Measurements from ENCODE around the gene STK36.
A peak's percentile ranks its signal among the peaks of the same experiment; 100 is the strongest.

Gene STK36

DNA sequence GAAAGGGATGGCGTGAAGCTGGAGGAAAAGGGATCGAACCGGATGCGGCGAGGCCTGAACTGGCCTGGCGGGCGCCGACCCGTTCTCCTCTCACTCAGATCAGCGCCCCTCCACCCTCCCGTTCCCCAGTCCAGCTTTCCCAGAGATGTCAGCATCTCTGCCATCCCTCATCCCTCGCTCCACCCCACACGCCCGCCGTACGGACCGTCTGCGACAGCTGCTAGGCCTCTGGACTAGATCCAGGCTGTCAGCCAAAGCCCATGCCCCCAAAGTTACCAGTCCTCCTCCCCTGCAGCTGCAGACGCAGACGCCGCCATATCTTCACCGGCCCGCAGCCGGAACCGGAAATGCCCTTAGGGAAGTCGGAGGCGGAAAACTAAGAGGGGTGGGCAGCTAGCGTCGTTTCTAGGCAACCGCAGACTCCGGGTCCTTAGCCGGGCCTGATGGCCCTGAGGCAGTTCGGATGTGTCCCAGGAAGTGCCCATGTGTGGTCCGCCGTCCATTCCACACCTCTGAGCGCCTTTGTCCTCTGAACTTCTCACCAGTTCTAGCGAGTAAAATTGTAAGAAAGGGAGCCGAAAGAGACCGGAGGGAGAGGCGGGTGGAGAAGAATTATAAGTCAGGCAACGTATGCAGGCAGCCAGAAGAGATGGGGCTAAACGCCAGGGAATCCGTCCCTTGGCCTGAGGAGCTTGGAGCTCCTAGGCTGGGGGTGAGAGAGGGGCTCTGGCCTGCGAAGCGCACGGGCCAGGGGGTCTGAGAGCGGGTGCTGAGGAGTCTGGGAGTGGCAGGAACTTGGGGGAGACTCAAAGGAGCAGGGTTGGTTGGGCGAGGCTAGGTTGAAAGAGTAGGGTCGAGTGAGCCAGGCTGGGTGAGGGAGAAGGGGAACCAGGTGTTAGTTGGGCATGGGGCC is at the start of gene STK36, which contains the start of gene RNF25:
TSS of gene STK36 (plus strand) at position 433 of the 913 bp plus-strand sequence. CDS start 744 bp downstream, outside the sequence.
TSS of gene RNF25 (minus strand) at position 349 of the 913 bp plus-strand sequence. CDS start at position 317, 32 bp downstream.
- DNase-seq (ENCODE audit: low read depth) = peak; percentile 87

DNA sequence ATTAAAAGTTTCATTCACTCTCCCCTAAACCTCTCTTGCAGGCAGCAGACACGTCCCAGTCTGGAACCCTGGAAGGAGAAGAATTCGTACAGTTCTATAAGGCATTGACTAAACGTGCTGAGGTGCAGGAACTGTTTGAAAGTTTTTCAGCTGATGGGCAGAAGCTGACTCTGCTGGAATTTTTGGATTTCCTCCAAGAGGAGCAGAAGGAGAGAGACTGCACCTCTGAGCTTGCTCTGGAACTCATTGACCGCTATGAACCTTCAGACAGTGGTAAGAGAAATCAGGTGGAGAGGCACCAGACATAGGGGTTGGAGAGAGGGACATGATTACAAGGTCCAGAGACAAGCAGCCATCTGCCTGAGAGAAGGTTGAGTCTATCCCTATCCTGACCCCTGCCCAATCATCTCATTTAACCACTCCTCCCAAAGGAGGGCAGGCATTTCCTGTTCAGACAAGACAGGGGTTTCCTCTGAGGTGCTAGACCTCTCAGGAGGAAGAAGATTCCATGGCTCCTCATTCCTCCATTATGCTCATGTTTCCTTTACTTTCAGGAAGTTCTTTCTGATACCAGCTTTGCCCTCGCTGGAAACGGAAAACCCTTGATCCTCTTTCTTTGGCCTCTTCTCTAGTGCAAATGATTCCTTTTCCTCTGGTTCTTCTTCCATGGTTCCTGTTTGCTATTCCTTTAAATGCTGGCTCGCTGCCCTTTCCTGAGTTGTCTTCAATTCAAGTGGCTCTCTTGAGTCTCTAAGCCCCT is 49.1 kb upstream of the STK36 start:
- DNase-seq (ENCODE audit: low read depth) = peak; percentile 9

GRCh38 chr2:218623366-218623705 is 48.5 kb upstream of the STK36 start:
- DNase-seq (ENCODE audit: low read depth) = no peak

GRCh38 chr2:218626369-218626768 is 45.5 kb upstream of the STK36 start:
- no peak for DNase-seq (ENCODE audit: low read depth)

DNA sequence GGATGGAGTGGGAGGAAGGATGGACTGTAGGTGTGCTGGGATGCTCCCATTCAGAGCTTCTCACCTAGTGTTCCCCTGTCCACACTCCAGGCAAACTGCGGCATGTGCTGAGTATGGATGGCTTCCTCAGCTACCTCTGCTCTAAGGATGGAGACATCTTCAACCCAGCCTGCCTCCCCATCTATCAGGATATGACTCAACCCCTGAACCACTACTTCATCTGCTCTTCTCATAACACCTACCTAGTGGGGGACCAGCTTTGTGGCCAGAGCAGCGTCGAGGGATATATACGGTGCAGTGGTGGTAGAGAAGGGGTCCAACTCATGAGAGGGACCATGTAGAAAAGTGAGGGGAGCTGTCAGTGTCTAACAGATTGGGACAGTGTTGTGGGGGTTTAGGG is 43.9 kb upstream of the STK36 start:
- DNase-seq (ENCODE audit: low read depth) = no peak

- peak; percentile 11 for DNase-seq (ENCODE audit: low read depth)
Measured at GRCh38 chr2:218631837-218632236, 40.0 kb upstream of the STK36 start.

DNA sequence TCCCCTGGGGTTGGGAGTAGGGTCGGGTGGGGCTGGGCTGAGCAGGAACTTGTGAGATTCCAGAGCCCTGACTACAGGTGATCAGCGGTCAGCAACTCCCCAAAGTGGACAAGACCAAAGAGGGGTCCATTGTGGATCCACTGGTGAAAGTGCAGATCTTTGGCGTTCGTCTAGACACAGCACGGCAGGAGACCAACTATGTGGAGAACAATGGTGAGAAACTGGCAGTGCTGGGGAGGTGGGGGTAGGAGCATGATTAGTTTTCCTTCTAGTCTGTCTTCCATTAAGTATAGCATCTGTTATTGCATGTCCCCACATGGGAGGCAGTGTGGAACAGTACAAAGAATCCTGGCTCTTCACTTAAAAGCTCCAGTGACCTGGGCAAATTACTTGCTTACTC is 36.2 kb upstream of the STK36 start:
- no peak for DNase-seq (ENCODE audit: low read depth)

DNA sequence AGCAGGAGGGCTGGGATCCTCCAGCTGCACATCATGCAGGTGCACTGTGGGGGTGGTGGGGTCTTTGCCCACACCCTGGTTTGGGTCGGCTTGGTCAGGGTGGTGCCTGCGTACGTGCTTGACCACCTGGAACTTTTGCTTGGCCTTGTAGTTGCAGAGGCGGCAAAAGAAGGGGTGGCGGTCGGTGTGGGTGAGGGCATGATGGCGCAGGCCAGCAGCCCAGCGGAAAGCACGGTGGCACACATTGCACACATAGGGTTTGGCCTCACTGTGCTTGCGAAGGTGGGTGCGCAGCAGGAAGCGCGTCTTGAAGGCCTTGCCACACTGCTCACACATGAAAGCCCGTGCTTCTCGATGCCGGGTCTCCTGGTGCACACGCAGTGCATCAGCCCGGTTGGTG is 33.5 kb upstream of the STK36 start:
- DNase-seq (ENCODE audit: low read depth) = no peak

GRCh38 chr2:218642121-218642656 is 29.7 kb upstream of the STK36 start:
- DNase-seq (ENCODE audit: low read depth) = no peak

DNA sequence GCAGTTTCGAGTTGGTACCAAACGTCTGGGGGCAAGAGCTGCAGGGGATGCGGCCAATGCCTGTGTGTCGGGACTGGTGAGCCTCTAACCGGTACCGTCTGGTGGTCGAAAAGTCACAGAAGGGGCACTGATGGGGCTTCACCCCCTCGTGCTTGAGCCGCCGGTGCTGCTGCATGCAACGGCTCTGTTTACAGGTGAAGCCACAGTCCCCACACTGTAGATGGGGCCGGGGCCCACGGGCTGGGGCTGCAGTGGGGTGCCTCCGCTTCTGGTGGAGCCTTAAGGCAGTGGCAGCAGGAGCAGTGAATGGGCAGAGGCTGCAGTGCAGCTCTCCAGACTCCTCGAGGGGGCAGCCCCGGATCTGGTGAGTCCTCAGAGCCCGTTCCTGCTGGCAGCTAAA is 29.1 kb upstream of the STK36 start:
- no peak for DNase-seq (ENCODE audit: low read depth)

GRCh38 chr2:218643751-218644310 is 28.1 kb upstream of the STK36 start:
- no peak for DNase-seq (ENCODE audit: low read depth)

DNA sequence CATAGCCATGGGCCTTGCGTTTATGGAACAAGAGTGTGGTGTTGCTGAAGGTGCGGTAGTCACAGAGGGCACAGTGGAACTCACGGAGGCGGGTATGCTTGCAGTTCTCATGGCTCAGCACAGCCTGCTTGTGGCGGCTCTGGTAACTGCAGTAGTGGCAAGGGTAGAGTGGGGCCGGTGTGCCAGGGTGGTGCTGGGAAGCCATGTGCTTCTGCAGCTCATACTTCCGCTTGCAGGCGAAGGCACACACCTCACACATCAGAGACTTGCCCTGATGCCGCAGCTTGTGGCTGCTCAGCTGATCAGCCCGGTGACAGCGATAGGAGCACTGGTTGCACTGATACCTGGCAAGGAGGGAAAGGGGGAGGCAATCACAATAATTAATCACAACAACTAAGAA is 27.2 kb upstream of the STK36 start:
- no peak for DNase-seq (ENCODE audit: low read depth)

GRCh38 chr2:218645126-218645525 is 26.8 kb upstream of the STK36 start:
- DNase-seq (ENCODE audit: low read depth) = peak; percentile 12

- peak; percentile 62 for DNase-seq (ENCODE audit: low read depth)
Measured at GRCh38 chr2:218648088-218648786, 23.6 kb upstream of the STK36 start.

DNA sequence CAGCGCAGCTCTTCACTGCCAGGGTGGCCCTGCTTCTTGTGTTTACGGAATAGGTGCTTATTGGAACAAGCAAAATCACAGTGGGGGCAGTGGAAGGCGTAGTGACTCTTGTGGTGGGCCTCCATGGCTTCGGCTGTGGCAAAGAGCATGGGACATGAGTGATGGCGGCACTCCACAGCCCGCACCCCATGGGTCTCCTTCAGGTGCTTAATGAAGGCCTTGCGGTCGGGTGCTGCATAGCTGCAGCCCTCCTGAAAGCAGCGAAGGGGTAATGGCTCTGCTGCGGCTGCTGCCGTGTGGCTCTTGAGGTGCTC is 23.1 kb upstream of the STK36 start:
- no peak for DNase-seq (ENCODE audit: low read depth)

DNA sequence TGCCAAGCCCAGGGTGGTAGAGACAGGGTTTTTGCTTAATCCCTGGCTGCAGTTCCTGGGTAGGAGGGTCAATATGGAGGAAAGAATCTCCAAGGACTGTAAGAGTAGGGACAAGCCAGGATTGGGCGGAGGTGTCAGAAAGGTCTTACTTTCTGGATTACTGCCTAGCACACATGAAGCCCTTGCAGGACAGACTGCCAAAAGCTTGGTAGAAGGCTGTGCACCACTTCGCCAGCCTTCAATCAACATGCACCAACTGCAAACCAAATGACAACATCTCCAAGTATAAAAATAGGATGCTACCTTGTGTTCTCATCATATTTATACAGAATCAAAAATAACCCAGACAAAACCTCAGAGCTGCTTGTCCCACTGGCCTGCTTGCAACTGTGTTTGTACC is 16.1 kb upstream of the STK36 start:
- DNase-seq (ENCODE audit: low read depth) = no peak

DNA sequence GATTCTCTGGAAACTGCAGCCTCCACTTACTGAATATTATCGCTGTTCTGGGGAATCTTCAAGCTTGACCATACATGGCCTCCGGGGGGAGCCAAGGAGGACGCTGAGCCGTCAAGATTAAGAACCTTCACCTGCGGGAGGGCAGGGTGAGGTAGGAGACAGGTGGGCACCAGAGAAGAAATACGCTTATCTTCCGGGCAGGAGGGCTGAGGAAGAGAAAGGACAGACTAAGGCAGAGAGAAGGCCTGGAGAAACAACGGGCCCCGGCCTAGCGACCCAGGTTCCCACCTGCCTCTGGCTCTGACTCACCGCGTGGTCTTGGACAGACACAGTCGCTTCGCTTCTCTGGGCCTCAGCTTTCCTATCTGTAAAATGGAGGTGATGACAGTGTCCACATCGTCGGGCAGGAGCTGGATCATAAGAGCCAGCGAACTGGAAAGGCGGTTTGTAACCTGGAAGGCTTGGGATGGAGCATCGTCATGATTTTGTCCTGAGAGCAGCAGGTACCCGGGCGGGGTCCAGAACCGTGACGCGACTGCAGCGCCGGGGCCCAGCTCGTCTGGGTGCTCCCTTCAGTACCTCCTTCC is 13.1 kb upstream of the STK36 start:
- DNase-seq (ENCODE audit: low read depth) = peak; percentile 32

GRCh38 chr2:218659258-218659987 is 12.5 kb upstream of the STK36 start, which contains the start of the genes BCS1L and ZNF142:
TSS of gene BCS1L (plus strand) at chr2:218659683. CDS start at chr2:218660988, 1,305 bp downstream.
TSS of gene ZNF142 (minus strand) at chr2:218659623. CDS start at chr2:218656429, 3,194 bp downstream.
- DNase-seq (ENCODE audit: low read depth) = peak; percentile 82

DNA sequence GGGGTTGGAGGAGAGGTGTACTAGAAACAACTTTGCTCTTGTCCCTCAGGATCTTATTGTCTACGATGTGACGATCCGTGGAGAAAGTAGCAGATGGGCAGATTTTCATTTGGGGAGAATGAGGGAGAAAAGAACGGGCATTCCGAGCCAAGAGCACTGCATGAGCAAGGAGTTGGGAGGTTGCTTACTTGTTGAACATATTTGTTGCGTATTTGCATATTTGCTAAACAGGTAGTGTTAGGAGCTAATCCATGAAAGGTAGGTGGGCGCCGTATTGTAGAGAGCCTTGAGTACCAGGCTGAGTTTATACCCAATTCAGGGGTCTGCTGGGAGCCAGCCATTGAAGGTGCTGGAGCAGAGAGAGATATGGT is 11.9 kb upstream of the STK36 start:
- DNase-seq (ENCODE audit: low read depth) = peak; percentile 2

DNA sequence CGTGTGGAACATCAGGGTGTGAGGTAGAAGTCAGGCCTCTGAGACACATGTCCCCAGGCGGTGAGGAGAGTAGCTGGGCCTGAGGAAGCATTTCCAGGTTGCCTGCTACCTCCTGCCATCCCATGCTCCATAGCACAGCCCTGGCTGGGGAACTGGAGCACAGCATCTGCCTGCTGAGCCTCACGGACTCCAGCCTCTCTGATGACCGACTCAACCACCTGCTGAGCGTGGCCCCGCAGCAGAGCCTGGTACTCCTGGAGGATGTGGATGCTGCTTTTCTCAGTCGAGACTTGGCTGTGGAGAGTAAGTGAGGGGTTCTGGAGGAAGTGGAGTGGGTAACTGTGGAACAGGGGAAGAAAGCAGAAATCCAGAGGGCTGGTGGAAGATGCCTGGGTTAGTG is 9.5 kb upstream of the STK36 start:
- DNase-seq (ENCODE audit: low read depth) = no peak

- DNase-seq (ENCODE audit: low read depth) = no peak
Measured at GRCh38 chr2:218662827-218663226, 9.1 kb upstream of the STK36 start.
